GM18861 (cell line): ENCODE results near the gene CRYAA.
"Not testable (repeated sequence)": the region's sequence is repeated elsewhere in the genome, so short reads cannot be mapped to it uniquely, and the experiment has no call there.

ENCODE experiments used
- ATAC-seq: cut with Tn5 transposase; IDR thresholded peaks from one replicate; pipeline ENCODE4 v1.9.1; 2021; ENCODE audit not compliant: unreplicated experiment

The CRYAA gene

DNA sequence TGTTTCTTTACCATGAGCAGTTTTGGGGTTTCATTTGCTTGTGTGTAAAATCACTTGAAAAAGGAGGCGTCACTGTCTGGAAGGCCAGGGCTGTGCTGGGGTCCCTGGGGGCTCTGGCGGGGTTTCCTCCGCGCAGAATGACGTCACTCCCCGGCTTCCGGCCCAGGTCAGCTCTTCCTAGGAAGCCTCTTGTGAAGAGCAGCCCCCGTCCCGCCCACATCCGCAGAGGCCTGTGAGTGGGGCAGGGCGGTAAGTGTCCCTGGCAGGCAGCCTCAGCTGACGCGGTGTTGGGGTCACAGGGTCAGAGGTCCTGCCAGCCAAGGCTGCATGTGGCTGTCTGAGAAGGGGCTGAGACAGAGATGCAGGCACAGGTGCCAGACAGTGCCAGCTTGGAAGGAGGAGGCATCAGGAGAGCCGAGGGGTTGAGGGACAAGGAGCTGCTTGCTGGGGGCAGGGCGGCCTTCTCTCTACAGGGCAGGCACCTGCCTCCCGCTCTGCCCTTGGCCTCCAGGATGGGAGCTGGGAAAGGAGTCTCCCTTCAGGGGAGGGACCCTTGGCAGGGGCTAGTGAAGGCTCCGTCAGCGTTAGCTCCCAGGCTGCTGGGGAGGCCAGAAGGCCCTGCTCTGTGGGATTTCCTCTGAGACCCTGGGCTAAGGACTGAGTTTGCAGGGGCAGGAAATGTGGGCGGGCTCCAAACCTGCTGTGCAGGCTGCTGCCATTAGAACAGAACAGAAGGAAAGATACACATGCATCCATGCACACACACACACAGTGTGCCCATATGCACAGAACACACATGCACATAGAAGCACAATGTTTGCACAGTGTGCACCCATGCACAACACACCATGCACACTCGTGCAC is 8.5 kb downstream of the CRYAA start:
- not testable (repeated sequence) for ATAC-seq

DNA sequence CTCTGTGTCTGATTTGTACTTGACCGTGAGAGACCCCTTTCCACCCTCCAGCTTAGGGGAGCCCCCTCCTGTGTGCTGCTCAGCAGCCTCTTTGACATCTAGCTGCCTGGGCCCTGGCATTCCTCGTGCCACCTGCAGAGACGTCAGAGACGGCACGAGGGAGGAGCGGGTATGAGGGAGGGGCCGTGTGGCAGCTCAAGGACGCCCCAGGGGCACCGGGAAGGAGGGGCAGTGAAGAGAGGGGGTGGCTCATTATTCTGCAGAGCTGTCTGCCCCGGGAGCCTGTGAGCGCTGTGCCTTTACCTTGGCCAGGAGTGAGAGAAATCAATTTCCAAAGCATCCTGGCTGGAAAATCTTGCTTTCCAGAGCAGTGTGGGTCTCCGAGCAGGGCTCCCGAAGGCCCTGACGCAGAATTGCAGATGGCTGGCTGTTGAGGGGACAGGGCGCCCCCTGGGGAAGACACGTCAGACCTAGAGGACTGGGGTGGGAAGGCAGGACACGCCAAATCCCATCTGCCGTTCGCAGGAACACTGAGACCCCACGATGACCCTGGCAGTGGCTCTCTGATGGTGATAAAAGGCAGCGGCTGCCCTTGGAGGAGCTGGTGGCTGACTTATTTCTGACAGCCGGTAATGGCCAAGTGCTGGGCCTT is 9.5 kb downstream of the CRYAA start:
- not testable (repeated sequence) for ATAC-seq

DNA sequence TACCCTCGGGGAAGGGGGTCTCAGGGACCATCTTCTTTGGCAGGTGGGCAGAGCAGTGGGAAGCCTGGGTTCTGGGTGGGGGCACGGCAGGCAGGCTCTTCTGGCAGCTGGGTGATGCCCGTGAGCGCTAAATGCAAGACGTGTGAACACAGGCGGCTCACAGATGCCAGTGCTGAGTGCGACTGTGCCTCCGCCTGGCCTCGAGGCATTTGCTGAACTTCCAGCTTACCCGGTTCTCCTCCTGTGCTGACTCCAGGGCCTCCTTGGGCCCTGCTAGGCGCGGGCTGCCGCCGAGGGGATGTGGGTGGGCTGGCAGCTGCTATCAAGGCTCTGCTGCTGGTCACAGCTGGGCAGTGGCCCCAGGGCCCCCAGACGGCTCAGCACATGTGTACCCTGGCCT is 12.2 kb downstream of the CRYAA start:
- not testable (repeated sequence) for ATAC-seq

DNA sequence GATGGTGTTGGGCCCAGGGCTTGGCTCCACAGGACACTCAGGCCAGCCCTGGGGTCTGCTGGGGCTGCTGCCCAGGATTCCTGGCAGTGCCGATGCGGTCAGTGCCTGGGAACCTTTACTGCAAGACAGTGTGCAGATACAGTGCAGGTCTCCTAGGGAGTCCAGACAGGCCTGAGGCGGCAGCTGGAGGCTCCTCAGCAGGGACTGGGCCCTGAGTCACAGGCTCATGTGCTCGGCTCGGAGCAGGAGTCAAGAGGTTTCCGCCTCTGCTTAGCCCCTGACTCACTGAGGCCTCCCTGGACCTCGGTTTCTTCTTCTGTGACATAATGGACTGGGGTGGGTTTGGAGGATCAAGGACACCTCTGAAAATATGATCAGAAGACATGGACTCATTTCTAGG is 18.5 kb downstream of the CRYAA start:
- not testable (repeated sequence) for ATAC-seq

DNA sequence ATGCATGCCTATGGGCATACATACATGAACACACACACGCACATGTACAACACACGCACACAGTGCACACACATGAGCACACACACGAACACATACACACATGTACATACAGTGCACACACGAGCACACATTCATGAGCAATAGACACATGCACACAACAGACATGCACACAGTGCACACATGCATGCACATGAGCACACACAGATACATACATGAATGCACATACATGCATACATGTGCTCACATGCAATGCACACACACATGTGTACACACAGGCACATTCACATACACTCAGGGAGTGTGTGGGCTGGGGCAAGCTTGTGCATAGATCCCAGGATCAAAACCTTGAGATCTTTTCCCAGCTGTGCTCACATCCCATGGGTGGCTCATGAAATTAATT is 18.9 kb downstream of the CRYAA start:
- ATAC-seq: no peak

DNA sequence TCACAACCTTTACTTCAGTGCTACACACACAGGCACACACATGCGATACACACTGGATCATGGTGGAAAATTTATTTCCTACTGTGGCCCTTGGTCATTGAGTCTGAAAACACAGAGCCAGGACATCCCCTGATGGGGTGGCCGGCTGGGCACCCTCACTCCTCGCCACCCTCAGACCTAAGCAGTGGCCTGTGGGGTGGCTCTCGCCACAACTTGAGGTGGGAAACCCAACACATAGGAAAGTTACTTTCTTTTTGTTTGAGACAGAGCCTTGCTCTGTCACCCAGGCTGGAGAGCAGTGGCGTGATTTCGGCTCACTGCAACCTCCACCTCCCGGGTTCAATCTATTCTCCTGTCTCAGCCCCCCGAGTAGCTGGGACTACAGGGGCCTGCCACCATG is 19.4 kb downstream of the CRYAA start:
- no peak for ATAC-seq

DNA sequence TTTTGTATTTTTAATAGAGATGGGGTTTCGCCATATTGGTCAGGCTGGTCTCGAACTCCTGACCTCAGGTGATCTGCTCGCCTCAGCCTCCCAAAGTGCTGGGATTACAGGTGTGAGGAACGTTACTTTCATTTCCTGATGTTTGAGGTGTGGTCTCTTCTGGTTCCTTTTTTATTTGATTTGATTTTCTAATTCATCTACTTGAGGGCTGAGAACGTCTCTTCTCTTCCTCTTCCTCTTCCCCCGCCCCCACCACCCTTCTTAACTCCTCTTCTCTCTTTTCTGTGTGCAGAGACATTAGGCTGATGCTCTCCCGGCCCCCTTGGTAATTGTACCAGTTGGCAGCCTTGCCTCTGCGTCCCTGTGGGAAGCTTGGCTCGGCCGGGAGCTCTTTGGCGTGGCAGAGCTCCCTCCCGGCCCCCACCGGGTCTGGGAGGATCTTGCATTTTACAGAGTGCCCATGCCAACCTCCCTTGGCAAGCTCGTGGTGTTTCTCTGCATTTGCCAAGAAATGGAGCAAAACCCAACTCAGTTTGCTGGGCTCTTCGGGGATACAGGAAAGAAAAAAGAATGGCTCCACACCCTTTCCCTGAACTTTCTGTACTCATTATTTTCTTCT is 19.9 kb downstream of the CRYAA start:
- no peak for ATAC-seq

DNA sequence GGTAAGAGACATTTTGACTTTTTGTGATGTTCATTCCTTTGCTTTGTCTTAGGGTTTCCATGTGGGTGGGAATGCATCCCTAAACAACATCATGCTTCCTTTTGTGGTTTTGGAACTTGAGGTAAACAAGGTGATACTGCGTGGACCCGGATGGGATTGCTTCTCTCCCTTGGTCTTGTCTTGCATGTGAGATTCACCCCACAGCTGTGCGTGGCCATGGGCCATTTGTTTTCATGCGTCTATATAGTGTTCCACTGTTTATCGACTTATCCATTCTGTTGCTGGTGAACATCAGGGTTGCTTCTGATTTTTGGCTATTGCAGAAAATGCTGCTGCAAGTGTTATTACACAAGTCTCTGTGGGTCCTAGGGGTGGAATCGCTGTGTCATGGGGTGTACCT is 21.1 kb downstream of the CRYAA start:
- ATAC-seq: no peak

DNA sequence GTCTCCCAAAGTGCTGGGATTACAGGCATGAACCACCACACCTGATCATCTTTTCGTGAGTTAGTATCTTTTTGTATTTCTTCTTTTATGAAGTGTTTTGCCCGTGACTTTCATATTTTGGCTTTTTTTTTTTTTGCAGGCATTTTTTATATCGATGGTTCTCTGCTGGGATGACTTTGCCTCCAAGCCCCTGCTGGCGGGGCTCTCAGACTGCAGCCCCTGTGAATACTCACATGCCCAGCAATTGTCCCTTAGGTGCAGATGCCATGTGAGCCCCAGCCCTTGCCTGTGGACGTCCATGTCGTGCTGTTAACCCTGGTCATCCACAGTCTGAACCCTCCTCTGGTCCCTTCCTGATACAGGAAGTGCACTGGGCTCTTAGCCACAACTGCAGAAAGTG is 21.7 kb downstream of the CRYAA start:
- ATAC-seq: no peak

DNA sequence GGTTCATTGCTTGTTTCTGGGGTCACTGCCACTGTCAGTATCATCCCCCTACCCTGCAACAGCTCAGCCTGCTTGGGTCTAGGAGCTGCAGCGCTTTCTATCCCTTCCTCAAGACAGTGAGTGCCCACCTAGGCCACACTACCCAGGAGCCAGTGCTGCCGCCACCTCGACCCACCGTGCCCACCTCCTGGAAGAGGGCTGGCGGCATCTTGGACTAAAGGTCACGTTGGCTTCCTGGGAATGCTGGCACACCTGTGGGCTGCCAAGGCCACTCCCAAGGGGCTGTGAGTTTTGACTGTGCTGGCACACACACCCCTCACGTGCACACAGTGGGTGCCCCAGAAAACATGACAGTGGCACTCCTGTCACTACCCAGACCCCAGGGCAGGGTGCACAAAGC is 22.1 kb downstream of the CRYAA start:
- no peak for ATAC-seq

DNA sequence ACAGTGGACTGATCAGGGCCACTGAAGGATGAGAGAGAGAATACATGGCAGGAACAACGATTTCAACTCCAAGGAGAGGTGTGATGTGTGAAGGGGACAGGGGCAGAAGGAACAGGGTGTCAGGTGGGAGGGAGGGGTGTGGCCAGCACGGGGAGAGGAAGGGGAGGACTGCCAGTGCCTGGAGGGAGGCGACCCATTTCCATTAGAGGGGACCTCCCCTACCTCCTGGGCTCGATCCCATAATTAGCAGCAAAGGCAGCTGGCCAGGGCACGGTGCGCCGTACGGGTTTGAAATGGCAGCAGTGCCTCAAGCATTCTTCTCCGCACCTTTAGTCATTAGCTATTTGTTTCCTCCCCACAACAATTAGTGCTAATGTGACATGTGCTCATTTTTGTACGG is 22.7 kb downstream of the CRYAA start:
- ATAC-seq: no peak

DNA sequence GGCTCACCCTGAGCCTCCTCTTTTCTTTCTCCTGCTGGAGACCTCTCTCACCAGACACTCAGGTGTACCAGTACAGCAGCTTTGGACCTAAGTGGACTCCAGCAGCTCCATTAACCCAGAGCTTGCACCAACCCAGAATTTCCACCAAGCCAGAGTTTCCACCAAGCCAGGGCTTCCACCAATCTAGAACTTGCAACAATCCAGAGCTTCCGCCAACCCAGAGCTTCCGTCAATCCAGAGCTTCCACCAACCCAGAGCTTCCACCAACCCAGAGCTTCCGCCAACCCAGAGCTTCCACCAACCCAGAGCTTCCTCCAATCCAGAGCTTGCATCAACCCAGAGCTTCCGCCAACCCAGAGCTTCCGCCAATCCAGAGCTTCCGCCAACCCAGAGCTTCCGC is 23.2 kb downstream of the CRYAA start:
- no peak for ATAC-seq

DNA sequence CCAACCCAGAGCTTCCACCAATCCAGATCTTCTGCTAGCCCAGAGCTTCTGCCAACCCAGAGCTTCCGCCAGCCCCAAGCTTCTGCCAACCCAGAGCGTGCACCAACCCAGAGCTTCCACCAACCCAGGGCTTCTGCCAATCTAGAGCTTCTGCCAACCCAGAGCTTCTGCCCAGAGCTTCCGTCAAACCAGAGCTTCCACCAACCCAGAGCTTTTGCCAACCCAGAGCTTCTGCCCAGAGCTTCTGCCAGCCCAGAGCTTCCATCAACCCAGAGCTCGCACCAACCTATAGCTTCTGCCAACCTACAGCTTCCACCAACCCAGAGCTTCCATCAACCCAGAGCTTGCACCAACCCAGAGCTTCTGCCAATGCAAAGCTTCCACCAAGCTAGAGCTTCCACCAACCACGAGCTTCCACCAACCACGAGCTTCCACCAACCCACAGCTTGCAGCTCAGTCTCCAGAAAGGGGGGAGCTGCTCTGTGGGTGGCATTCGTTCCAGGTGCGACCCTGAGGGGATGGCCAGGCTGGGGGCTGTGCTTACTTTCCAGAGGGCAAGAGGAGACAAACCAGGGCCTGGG is 23.8 kb downstream of the CRYAA start:
- no peak for ATAC-seq

DNA sequence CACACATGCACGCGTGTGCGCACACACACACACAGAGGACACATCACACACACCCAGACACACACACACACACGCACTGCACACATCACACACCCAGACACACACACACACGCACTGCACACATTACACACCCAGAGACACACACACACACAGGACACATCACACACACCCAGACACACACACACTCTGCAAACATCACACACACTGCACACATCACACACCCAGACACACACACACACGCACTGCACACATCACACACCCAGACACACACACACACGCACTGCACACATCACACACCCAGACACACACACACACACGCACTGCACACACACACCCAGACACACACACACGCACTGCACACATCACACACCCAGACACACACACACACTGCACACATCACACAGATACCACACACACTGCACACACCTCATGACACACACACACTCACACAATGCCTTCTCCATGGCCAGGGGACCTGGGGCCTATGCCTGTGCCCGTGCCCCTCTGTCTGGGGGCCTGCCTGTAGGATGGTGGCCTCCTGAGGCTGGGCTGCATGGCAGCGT is 24.4 kb downstream of the CRYAA start:
- ATAC-seq: no peak

DNA sequence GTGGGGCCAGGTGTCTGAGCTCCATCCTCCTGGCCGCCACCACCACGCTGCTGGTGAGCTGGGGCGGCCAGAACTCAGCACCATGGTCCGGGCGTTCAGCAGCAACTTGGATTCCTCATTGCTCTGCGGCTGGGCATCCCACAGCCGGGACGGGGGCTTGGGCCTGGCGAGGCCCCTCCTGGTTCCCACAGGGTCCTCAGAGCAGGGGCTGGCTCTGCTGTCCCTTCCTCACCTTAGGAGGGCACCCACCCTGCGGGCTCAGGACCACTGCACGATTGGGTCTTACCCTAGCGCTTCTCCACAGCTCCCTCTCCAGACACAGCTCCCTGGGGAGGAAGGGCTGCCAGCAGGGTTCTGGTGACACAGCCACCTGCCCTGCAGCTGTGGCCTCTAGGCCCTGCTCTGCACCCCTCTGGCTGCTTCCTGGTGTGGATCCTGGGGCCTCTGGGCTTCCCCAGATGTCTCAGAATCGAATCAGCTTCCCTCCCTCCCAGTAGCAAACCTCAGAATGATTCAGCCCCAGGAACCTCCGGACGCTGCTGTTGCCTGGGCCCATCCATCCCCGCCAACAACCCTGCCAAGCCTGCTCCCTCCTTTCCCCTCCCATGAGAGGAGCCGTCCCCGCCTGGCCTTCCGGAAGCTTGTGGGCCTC is 25.0 kb downstream of the CRYAA start:
- no peak for ATAC-seq

DNA sequence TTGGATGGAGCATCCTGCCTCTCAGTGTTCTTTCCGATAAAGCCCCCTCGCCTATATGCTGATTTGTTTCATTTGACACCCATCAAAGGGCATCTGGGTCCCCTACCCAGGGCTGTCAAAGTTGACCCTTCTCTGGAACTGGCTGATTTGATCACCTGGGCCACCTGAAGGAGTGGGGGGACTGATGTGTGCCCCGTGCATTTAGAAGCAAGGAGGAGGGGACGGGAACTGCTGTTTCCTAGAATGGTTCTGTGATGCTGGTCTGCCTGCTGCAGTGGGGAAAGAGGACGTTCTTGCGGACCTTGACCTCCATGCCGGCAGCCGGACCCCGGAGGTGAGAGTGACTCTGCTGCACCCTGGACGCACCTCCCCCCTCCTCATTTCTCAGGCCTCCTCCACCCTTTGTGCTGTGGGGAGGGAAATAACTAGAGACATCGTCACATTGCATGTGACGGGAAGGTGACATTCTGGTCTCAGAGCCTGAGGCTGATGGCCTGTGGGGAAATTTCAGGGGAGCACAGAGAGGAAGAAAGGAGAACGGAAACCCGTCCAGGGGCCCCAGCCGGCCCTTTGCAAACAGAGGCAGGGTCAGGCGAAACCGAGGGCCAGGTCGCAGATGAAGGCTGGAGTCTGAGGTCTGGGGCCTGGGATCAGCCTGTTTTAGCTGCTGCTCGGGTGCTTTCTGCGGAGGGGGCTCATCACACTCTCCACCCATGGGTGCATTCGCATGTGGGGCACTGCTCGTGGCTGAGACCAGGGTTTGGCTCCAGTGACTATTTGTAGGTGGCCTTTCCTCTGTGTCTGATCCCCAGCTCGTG is 25.7 kb downstream of the CRYAA start:
- ATAC-seq: no peak

DNA sequence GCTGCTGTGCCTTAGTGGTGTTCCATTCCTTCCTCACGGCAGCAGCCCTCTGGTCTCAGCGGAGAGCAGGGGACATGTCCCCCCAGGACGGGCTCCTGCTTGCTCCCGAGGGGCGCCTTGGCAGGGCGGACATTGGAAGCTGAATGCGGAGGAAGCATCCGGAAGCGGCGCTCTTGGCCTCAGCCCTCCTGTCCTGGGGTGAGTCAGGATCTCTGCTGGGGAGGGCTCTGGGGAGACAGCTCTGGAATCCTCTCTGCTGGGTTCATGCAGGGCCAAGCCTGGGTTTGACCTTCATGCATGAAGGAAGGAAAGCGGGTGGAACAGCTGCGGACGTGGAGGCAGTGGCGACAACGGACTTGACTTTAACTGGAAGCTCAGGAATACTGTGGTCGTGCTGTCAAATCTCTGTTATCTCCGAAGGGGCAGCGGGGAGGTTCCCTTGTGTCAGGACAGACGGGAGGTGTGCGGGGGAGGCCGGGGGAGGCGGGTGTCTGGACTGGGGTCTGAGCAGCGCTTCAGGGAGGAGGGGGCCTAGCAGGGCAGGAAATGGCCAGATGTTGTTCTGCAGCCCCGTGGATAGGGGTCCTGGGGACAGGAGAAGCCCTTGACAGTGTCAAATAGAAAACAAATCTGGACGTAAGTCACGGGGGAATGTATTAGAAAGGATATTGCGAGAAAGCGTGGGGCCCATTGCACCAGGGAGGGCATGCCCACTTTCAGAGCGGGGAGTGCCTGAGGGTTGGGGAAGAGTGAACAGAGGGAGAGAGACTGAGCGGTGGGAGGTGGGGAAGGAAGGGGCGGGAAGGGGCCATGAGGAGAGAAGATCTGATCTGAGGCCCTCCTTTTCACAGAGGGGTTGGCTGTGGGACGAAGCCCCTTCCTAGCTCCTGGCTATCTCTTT is 26.6 kb downstream of the CRYAA start:
- no peak for ATAC-seq

DNA sequence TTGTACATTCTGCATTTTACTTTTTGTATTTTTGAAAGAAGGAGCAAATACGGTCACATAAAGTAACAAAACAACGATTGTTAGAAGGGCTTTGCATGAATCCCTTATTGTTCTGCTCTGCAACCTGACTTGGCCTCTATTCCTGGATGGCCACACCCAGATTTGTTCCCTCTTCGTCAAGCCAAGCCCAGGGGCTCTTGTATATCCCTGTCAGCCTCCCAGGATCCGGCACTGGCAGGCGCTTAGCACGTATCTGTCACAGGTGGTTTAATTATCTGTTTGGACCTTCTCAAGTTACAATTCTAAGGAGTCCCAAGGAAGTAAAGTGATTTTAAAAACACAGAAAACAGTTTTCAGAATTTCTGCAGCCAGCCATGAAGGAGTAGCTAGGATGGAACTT is 28.0 kb downstream of the CRYAA start:
- ATAC-seq: no peak

DNA sequence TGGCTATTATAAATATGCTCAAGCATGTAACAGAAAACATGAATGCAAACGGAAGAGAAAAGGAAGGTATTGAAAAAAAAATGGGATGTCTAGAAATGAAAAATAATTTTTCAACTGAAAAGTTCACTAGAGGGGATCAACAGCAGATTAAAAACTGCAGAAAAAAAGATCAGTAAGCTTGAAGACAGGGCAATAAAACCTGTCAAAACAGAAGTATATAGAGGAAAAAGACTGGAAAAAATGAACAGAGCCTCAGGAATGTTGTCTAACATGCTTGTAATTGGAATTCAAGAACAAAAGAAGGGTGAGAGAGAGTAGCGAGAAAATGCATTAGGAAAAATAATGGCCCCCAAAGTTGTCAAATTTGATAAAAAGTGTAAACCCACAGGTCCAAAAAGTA is 29.6 kb downstream of the CRYAA start:
- ATAC-seq: no peak
